PC-3 (cell line): ENCODE measurements around the gene PRKAB2.
"Not testable (repeated sequence)": the region's sequence is repeated elsewhere in the genome, so short reads cannot be mapped to it uniquely, and the experiment has no call there.

Experiments used
- EZH2 ChIP-seq: fragments of 300-600 bp; sonication (generic); IDR thresholded peaks from one replicate; pipeline ENCODE4 v1.6.1; 2017; ENCODE audit warnings: antibody characterized with exemption, mild to moderate bottlenecking, low read length; ENCODE audit not compliant: unreplicated experiment
- TF ChIP-seq, protein P1 (sequence below): fragments of 300-600 bp; sonication (generic); conservative IDR thresholded peaks from 2 replicates; pipeline ENCODE4 v1.5.1; 2017; ENCODE audit warnings: antibody characterized with exemption, low read depth, mild to moderate bottlenecking, low read length

DNA sequence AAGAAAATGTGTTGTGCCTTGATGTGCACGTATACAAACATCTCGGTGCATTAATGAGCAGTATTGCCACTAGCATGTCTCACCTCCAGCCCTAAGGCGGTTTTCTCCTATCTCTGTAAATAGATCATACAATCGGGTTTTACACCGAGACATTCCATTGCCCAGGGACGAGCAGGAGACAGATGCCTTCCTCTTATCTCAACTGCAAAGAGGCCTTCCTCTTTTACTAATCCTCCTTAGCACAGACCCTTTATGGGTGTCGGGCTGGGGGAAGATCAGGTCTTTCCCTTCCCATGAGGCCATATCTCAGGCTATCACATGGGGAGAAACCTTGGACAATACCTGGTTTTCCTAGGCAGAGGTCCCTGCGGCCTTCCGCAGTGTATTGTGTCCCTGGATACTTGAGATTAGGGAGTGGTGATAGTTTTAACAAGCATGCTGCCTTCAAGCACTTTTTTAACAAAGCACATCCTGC is 65.8 kb downstream of the PRKAB2 start:
- TF ChIP-seq, protein P1, sequence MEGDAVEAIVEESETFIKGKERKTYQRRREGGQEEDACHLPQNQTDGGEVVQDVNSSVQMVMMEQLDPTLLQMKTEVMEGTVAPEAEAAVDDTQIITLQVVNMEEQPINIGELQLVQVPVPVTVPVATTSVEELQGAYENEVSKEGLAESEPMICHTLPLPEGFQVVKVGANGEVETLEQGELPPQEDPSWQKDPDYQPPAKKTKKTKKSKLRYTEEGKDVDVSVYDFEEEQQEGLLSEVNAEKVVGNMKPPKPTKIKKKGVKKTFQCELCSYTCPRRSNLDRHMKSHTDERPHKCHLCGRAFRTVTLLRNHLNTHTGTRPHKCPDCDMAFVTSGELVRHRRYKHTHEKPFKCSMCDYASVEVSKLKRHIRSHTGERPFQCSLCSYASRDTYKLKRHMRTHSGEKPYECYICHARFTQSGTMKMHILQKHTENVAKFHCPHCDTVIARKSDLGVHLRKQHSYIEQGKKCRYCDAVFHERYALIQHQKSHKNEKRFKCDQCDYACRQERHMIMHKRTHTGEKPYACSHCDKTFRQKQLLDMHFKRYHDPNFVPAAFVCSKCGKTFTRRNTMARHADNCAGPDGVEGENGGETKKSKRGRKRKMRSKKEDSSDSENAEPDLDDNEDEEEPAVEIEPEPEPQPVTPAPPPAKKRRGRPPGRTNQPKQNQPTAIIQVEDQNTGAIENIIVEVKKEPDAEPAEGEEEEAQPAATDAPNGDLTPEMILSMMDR = not testable (repeated sequence)
- TF ChIP-seq EZH2 = not testable (repeated sequence)
